GM12801 (cell line): ENCODE measurements around the gene GPX6.

Source experiments
- CTCF ChIP-seq: IDR thresholded peaks from one replicate; pipeline ENCODE4 v1.5.1; 2011; ENCODE audit warnings: control low read depth; ENCODE audit not compliant: insufficient read length; ENCODE audit errors: extremely low read depth

Gene GPX6

GRCh38 chr6:28551891-28552666, 36.5 kb upstream of the GPX6 start:
- TF ChIP-seq CTCF = no peak

- no peak for TF ChIP-seq CTCF
These were observed 30.4 kb upstream of the GPX6 start for GRCh38 chr6:28545955-28546354.

GRCh38 chr6:28543651-28544610, 28.3 kb upstream of the GPX6 start:
- TF ChIP-seq CTCF = no peak

GRCh38 chr6:28542440-28543296, 27.1 kb upstream of the GPX6 start:
- no peak for TF ChIP-seq CTCF

- TF ChIP-seq CTCF = no peak
These were observed 26.4 kb upstream of the GPX6 start for GRCh38 chr6:28541996-28542395.

GRCh38 chr6:28537509-28538140, 22.0 kb upstream of the GPX6 start:
- TF ChIP-seq CTCF = no peak
